Measurements from ENCODE around the gene PWWP2A. TPM values are rescaled to one million over a fixed set of nuclear protein-coding genes. Genes with fewer than 3 reads are reported as not detected.

Gene PWWP2A
- total and polyA plus RNA-seq, 2 experiments from 2014 or later = 17.9 to 32.2 TPM

DNA sequence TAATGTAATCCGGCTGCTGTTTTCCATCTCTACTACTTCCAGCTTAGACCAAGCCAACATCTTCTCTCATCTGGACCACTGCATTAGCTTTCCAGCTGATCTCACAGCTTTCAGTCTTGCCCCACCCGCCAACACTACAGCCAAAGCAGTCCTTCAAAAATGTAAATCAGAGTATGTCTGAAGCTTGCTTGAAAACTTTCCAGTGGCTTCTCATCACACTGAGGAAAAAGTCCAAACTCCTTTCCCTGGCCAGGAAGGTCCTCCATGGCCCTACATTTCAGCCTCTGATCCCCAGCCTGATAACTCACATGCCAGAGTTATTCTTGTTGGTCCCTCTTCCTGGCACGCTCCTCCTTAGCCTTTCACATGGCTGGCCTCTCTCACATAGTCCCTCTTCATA, 71.8 kb downstream of the PWWP2A start:
- no peaks in the 10 kb centered on the region for H3K9me3 ChIP-seq (ENCODE audit: low read depth)
- no peak for DNase-seq (ENCODE audit: low read depth in 1 of 2, low spot score in 1 of 2)
- TF ChIP-seq, protein P1, sequence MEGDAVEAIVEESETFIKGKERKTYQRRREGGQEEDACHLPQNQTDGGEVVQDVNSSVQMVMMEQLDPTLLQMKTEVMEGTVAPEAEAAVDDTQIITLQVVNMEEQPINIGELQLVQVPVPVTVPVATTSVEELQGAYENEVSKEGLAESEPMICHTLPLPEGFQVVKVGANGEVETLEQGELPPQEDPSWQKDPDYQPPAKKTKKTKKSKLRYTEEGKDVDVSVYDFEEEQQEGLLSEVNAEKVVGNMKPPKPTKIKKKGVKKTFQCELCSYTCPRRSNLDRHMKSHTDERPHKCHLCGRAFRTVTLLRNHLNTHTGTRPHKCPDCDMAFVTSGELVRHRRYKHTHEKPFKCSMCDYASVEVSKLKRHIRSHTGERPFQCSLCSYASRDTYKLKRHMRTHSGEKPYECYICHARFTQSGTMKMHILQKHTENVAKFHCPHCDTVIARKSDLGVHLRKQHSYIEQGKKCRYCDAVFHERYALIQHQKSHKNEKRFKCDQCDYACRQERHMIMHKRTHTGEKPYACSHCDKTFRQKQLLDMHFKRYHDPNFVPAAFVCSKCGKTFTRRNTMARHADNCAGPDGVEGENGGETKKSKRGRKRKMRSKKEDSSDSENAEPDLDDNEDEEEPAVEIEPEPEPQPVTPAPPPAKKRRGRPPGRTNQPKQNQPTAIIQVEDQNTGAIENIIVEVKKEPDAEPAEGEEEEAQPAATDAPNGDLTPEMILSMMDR (IDR thresholded peaks at IDR 0.05; ENCODE audit: low read depth, low read length) = no peak
- H3K36me3 ChIP-seq = peaks cover 25% of the 10 kb centered on the region
- no peaks in the 10 kb centered on the region for H3K4me1 ChIP-seq (ENCODE audit: low read depth)
- H3K27ac ChIP-seq = no peak overlapping the region
- H3K4me3 ChIP-seq = no peak overlapping the region
- no peaks in the 10 kb centered on the region for H3K27me3 ChIP-seq

DNA sequence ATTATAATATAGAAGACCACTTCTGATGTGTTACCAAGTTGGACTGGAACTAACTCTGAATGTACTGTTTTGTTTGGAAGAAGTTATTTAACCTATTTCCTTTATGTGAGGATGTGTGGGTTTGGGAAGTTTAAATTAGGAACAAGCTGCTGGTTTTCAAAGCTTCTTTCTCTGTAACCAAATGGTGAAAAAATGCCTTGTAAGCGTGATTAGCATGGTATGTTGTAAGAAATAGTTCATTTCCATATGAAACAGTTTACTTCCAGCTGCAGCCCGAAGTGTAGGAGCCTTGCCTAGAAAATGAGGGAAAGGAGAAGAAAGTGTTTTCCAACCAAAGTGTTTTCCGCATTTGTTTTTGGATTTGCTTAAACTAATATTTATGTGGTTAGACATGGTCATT, 74.3 kb downstream of the PWWP2A start:
- no peaks in the 10 kb centered on the region for H3K27me3 ChIP-seq
- no peak overlapping the region for H3K4me3 ChIP-seq
- DNase-seq (ENCODE audit: low read depth in 1 of 2, low spot score in 1 of 2) = no peak
- no peaks in the 10 kb centered on the region for H3K9me3 ChIP-seq (ENCODE audit: low read depth)
- no peaks in the 10 kb centered on the region for H3K4me1 ChIP-seq (ENCODE audit: low read depth)
- TF ChIP-seq, protein P1 (IDR thresholded peaks at IDR 0.05; ENCODE audit: low read depth, low read length) = no peak
- no peak overlapping the region for H3K27ac ChIP-seq
- H3K36me3 ChIP-seq = peaks cover 12% of the 10 kb centered on the region

DNA sequence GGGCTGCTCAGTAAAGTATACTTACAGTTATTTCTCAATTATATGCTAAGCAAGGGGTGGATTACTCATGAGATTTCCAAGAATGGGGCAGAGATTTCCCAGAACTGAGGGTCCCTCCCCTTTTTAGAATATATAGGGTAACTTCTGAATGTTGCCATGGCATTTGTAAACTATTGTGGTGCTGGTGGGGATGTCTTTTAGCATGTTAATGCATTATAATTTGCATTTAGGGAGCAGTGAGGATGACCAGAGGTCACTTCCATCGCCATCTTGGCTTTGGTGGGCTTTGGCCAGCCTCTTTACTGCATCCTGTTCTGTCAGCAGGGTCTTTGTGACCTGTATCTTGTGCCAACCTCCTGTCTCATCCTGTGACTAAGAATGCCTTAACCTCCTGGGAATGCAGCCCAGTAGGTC, 74.9 kb downstream of the PWWP2A start:
- H3K4me3 ChIP-seq = no peak overlapping the region
- peaks cover 7% of the 10 kb centered on the region for H3K36me3 ChIP-seq
- DNase-seq (ENCODE audit: low read depth in 1 of 2, low spot score in 1 of 2) = no peak
- H3K27me3 ChIP-seq = no peaks in the 10 kb centered on the region
- TF ChIP-seq, protein P1 (IDR thresholded peaks at IDR 0.05; ENCODE audit: low read depth, low read length) = no peak
- H3K27ac ChIP-seq = no peak overlapping the region
- H3K4me1 ChIP-seq (ENCODE audit: low read depth) = no peaks in the 10 kb centered on the region
- H3K9me3 ChIP-seq (ENCODE audit: low read depth) = no peaks in the 10 kb centered on the region

DNA sequence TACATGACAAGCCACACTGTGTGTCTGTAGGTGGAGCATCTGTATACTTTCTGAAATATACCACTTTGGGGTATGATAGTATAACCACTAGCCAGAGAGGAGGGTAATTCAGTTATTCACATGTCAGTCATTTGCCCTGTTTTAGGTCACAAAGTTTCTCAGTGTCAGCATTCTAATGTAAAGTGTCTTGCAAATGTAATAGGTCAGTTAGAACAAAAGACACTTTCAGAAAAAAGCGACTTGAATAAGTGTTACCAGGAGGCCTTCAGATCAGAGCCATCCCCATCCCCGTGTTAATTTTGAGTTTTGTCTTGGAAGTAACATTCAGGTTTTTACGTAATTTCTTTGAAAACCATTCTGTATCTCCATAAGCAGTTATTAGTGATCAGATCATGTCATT, 76.6 kb downstream of the PWWP2A start:
- H3K36me3 ChIP-seq = peaks cover 5% of the 10 kb centered on the region
- no peak overlapping the region for H3K4me3 ChIP-seq
- H3K27ac ChIP-seq = no peak overlapping the region
- no peaks in the 10 kb centered on the region for H3K9me3 ChIP-seq (ENCODE audit: low read depth)
- no peaks in the 10 kb centered on the region for H3K4me1 ChIP-seq (ENCODE audit: low read depth)
- no peak for DNase-seq (ENCODE audit: low read depth in 1 of 2, low spot score in 1 of 2)
- TF ChIP-seq, protein P1 (IDR thresholded peaks at IDR 0.05; ENCODE audit: low read depth, low read length) = no peak
- no peaks in the 10 kb centered on the region for H3K27me3 ChIP-seq

Other genes starting within 250 kb of the PWWP2A start
- 1.8 and 2.9 TPM in 2 replicates for gene ADRA1B, start 203.0 kb downstream of the PWWP2A start, total RNA-seq
- 0.79 and 0.84 TPM in 2 replicates for gene ADRA1B, start 203.0 kb downstream of the PWWP2A start, polyA plus RNA-seq
- 28.1 and 39.4 TPM in 2 replicates for gene TTC1, start 110.3 kb downstream of the PWWP2A start, total RNA-seq
- 48.8 and 54.6 TPM in 2 replicates for gene TTC1, start 110.3 kb downstream of the PWWP2A start, polyA plus RNA-seq
- not detected in 2 replicates for gene FABP6, start 110.1 kb upstream of the PWWP2A start, total RNA-seq
- gene FABP6, start 110.1 kb upstream of the PWWP2A start, polyA plus RNA-seq = 0.34 TPM in 1 of 2 replicates, not detected in the other
- gene CCNJL, start 193.1 kb upstream of the PWWP2A start, total RNA-seq = 14.2 and 16.1 TPM in 2 replicates
- 12.1 and 14.1 TPM in 2 replicates for gene CCNJL, start 193.1 kb upstream of the PWWP2A start, polyA plus RNA-seq